A673 (cell line): Measurements from ENCODE around the gene ANKRD12. TPM values are rescaled to one million over a fixed set of nuclear protein-coding genes. Genes with fewer than 3 reads are reported as not detected.

ENCODE experiments used
- BruUV-seq: library from RNA; stranded (reverse); fragments of 400-500 nt; replicated peaks from 2 replicates; lab custom pipeline; 2021; lab: Mats Ljungman, UMichigan
- CTCF ChIA-PET: fragments of 300-600 bp; sonication (Branson Sonifier 250); formaldehyde crosslinking; loops from one replicate; lab custom pipeline; 2022; ENCODE audit warnings: antibody characterized with exemption; lab: Charles Lee
- POLR2A ChIA-PET: fragments of 300-600 bp; sonication (Branson Sonifier 250); formaldehyde crosslinking; loops from one replicate; lab custom pipeline; 2022; ENCODE audit warnings: antibody characterized with exemption; ENCODE audit not compliant: low non-redundant PET; lab: Charles Lee
- DNase-seq: peaks from one replicate; pipeline ENCODE4 v3.0.0-alpha.2; 2015; ENCODE audit warnings: low spot score
- H3K27ac ChIP-seq: fragments of 200-600 bp; sonication (generic); 2 replicates; pipeline ENCODE4 v1.5.1; 2016; ENCODE audit warnings: mixed run types, low read depth, mild to moderate bottlenecking, mixed read lengths, antibody characterized with exemption, low read length; ENCODE audit not compliant: poor library complexity, severe bottlenecking
- H3K27me3 ChIP-seq: fragments of 200-600 bp; sonication (generic); replicated peaks from 2 replicates; pipeline ENCODE4 v1.6.1; 2017; ENCODE audit warnings: mixed run types, low read depth, mild to moderate bottlenecking, mixed read lengths, antibody characterized with exemption, low read length; ENCODE audit not compliant: insufficient read depth, poor library complexity
- H3K36me3 ChIP-seq: fragments of 200-600 bp; sonication (generic); 2 replicates; pipeline ENCODE4 v1.6.1; 2016; ENCODE audit warnings: mixed run types, mild to moderate bottlenecking, mixed read lengths, antibody characterized with exemption, low read length; ENCODE audit not compliant: insufficient read depth, poor library complexity, severe bottlenecking
- H3K4me1 ChIP-seq: fragments of 200-600 bp; sonication (generic); 2 replicates; pipeline ENCODE4 v1.6.1; 2017; ENCODE audit warnings: mixed run types, mild to moderate bottlenecking, mixed read lengths, antibody characterized with exemption, low read length; ENCODE audit not compliant: insufficient read depth, poor library complexity, severe bottlenecking
- H3K4me3 ChIP-seq: fragments of 200-600 bp; sonication (generic); 2 replicates; pipeline ENCODE4 v1.5.1; 2016; ENCODE audit warnings: low read depth, mixed run types, mild to moderate bottlenecking, mixed read lengths, low read length; ENCODE audit not compliant: poor library complexity, severe bottlenecking
- H3K9me3 ChIP-seq: fragments of 200-600 bp; sonication (generic); 2 replicates; pipeline ENCODE4 v1.6.1; 2016; ENCODE audit warnings: mixed run types, low read depth, mild to moderate bottlenecking, mixed read lengths, antibody characterized with exemption, low read length; ENCODE audit not compliant: poor library complexity, severe bottlenecking
- EZH2 ChIP-seq: fragments of 200-600 bp; sonication (generic); IDR thresholded peaks from 2 replicates; pipeline ENCODE4 v1.6.1; 2017; ENCODE audit warnings: borderline replicate concordance, low read depth, mild to moderate bottlenecking, mixed read lengths, antibody characterized with exemption, low read length; ENCODE audit not compliant: poor library complexity, severe bottlenecking
- intact Hi-C: fragments of 100-400 bp; cut with micrococcal nuclease; formaldehyde crosslinking; loops from one replicate; pipeline ENCODE4 v1.10.0; 2022; ENCODE audit not compliant: unreplicated experiment
- total RNA-seq: library from RNA; stranded (reverse); gene quantifications from 2 replicates; pipeline ENCODE4 v1.2.3, GENCODE V29; 2021
- TF ChIP-seq, protein P1 (sequence below): fragments of 300-800, 200-600 bp; sonication (generic); conservative IDR thresholded peaks from 2 replicates; pipeline ENCODE4 v1.5.1; 2017; ENCODE audit warnings: low read depth, mild to moderate bottlenecking, antibody characterized with exemption, low read length, moderate library complexity, mixed read lengths

Gene ANKRD12
- total RNA-seq, 1 experiment from 2014 or later = 24.2 TPM

DNA sequence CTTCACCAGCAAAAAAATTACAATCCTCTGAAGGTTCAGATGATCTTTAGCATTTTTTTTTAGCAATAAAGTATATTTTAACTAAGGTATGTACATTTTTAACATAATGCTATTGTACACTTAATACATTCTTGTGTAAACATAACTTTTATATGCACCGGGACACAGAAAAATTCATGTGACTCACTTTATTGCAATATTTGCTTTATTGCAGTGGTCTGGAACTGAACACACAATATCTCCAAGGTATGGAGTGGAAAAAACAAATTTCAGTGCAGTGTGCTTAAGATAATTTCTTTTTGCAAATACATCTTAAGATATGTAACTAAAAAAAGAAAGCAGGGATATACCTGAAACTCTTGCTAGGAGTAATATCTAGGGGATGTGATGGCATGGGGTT, 192.9 kb downstream of the ANKRD12 start:
- H3K4me1 ChIP-seq = no peaks in the 10 kb centered on the region
- ChIA-PET POLR2A (no interaction called here), CTCF (no interaction called here)
- no peaks in the 10 kb centered on the region for H3K27me3 ChIP-seq
- no peak overlapping the region for H3K4me3 ChIP-seq
- H3K36me3 ChIP-seq = no peaks in the 10 kb centered on the region
- no TSS peak for BruUV-seq
- intact Hi-C loops = no loop called here
- TF ChIP-seq EZH2 = no peak
- TF ChIP-seq, protein P1, sequence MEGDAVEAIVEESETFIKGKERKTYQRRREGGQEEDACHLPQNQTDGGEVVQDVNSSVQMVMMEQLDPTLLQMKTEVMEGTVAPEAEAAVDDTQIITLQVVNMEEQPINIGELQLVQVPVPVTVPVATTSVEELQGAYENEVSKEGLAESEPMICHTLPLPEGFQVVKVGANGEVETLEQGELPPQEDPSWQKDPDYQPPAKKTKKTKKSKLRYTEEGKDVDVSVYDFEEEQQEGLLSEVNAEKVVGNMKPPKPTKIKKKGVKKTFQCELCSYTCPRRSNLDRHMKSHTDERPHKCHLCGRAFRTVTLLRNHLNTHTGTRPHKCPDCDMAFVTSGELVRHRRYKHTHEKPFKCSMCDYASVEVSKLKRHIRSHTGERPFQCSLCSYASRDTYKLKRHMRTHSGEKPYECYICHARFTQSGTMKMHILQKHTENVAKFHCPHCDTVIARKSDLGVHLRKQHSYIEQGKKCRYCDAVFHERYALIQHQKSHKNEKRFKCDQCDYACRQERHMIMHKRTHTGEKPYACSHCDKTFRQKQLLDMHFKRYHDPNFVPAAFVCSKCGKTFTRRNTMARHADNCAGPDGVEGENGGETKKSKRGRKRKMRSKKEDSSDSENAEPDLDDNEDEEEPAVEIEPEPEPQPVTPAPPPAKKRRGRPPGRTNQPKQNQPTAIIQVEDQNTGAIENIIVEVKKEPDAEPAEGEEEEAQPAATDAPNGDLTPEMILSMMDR = no peak
- DNase-seq = no peak
- no peak overlapping the region for H3K27ac ChIP-seq
- H3K9me3 ChIP-seq = no peaks in the 10 kb centered on the region

GRCh38 chr18:9330419-9330818, 193.8 kb downstream of the ANKRD12 start:
- POLR2A ChIA-PET = interaction anchor here (0.5 to 0.6 kb wide), 2 partner anchors 29 to 286 kb away, joined by 3 to 4 read pairs; no protein-coding TSS in a partner anchor

DNA sequence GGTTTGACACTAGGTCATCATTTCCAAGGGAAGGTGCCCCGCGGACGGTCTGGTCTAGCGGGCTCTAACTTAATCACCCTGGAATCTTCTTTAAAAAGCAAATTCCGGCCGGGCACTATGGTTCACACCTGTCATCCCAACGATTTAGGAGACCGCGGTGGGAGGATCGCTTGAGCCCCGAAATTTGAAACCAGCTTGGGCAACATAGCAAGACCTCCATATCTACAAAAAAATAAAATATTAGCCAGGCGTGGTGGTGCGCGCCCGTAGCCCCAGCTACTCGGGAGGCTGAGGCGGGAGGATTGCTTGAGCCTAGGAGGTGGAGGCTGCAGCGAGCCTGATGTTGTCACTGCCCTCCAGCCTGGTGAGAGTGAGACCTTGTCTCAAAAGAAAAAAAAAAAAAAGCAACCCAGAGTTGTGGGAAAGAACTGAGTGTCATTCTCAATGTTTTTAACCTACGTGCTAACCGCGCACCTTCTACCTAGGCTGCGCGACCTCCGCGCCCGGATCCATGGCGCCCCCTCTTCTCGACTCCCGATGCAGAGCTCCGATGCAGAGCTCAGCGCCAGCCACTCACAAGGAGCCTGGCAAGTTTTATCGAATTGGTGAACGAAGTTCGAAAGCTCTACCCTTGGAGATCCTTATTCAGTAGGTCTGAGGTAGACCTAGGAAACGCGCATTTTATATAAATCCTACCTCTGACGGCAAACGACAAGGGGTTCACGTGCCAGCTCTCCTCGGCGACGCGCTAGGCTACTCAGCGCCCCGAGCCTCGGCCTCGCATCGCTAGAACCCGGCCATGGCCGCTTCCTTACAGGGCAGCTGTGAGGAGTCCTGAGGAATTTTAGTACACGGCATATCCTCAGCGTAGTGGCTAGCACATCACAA, 197.1 kb downstream of the ANKRD12 start:
- CTCF ChIA-PET = interaction anchor here (0.6 to 0.8 kb wide), 4 partner anchors 13 to 911 kb away, joined by 3 to 14 read pairs (median 4); no protein-coding TSS in a partner anchor
- no peaks in the 10 kb centered on the region for H3K9me3 ChIP-seq
- no peak for TF ChIP-seq EZH2
- TF ChIP-seq, protein P1 = no peak
- H3K4me1 ChIP-seq = peaks cover 9% of the 10 kb centered on the region
- no peak for DNase-seq
- no peak overlapping the region for H3K27ac ChIP-seq
- peaks cover 5% of the 10 kb centered on the region for H3K36me3 ChIP-seq
- intact Hi-C loops = loop anchor here (1.0 to 2.0 kb wide), 3 partner anchors 182 to 261 kb away; partner anchors contain the start of gene ANKRD12
- POLR2A ChIA-PET = interaction anchor here (0.6 kb wide), 1 partner anchor 216 kb away, joined by 4 read pairs; no protein-coding TSS in a partner anchor
- no TSS peak for BruUV-seq
- H3K4me3 ChIP-seq = peak overlapping the region; percentile 87
- H3K27me3 ChIP-seq = no peaks in the 10 kb centered on the region

More at GRCh38 chr18:9330419-9330818, 193.8 kb downstream of the ANKRD12 start:
- no TSS peak for BruUV-seq
- intact Hi-C loops = no loop called here
- Histone ChIP-seq H3K9me3 (no peaks in the 10 kb centered on the region), H3K4me3 (no peak overlapping the region), H3K27ac (no peak overlapping the region), H3K4me1 (peaks cover under 1% of the 10 kb centered on the region), H3K27me3 (no peaks in the 10 kb centered on the region), H3K36me3 (no peaks in the 10 kb centered on the region)
- CTCF ChIA-PET = no interaction called here
- DNase-seq = no peak
- no peak for TF ChIP-seq EZH2
- TF ChIP-seq, protein P1 = no peak
